Epithelial cell of proximal tubule (primary cell): Measurements from ENCODE around the gene C1QTNF6. TPM values are rescaled to one million over a fixed set of nuclear protein-coding genes. Genes with fewer than 3 reads are reported as not detected.

Experiments used
- DNase-seq: peaks from one replicate; pipeline ENCODE4 v3.0.0-alpha.2; 2011; ENCODE audit warnings: low read depth
- H3K4me3 ChIP-seq: 2 replicates; pipeline ENCODE4 v1.5.1; 2011; ENCODE audit warnings: low read depth, mild to moderate bottlenecking, low read length
- CTCF ChIP-seq: conservative IDR thresholded peaks from 2 replicates; pipeline ENCODE4 v1.5.1; 2012; ENCODE audit warnings: low read depth, mild to moderate bottlenecking, low read length
- total RNA-seq: library from RNA; depleted of rRNA; stranded (reverse); fragments of >200 nt; gene quantifications from 2 replicates; pipeline ENCODE4 v1.2.3, GENCODE V29; 2015

C1QTNF6 gene
- total RNA-seq, 1 donor from 2014 or later = 2.1 TPM

GRCh38 chr22:37181681-37182080 is 6.4 kb downstream of the C1QTNF6 start:
- no peak for TF ChIP-seq CTCF
- DNase-seq = no peak

GRCh38 chr22:37180531-37181231 is 7.4 kb downstream of the C1QTNF6 start:
- H3K4me3 ChIP-seq = no peak overlapping the region
- no peak for DNase-seq
- no peak for TF ChIP-seq CTCF

More at GRCh38 chr22:37181681-37182080, 6.4 kb downstream of the C1QTNF6 start:
- no peak overlapping the region for H3K4me3 ChIP-seq

GRCh38 chr22:37179622-37180420 is 8.2 kb downstream of the C1QTNF6 start:
- no peak for DNase-seq
- no peak for TF ChIP-seq CTCF
- no peak overlapping the region for H3K4me3 ChIP-seq

- no peak for TF ChIP-seq CTCF
- H3K4me3 ChIP-seq = no peak overlapping the region
- no peak for DNase-seq
Observed at GRCh38 chr22:37179126-37179470, 8.9 kb downstream of the C1QTNF6 start.

- TF ChIP-seq CTCF = no peak
- no peak for DNase-seq
Observed at GRCh38 chr22:37178350-37179125, 9.5 kb downstream of the C1QTNF6 start.

GRCh38 chr22:37177755-37178154 is 10.3 kb downstream of the C1QTNF6 start:
- TF ChIP-seq CTCF = no peak
- H3K4me3 ChIP-seq = no peak overlapping the region
- no peak for DNase-seq

More at GRCh38 chr22:37178350-37179125, 9.5 kb downstream of the C1QTNF6 start:
- H3K4me3 ChIP-seq = no peak overlapping the region
